ENCODE measurements around the gene VDR.

VDR gene

DNA sequence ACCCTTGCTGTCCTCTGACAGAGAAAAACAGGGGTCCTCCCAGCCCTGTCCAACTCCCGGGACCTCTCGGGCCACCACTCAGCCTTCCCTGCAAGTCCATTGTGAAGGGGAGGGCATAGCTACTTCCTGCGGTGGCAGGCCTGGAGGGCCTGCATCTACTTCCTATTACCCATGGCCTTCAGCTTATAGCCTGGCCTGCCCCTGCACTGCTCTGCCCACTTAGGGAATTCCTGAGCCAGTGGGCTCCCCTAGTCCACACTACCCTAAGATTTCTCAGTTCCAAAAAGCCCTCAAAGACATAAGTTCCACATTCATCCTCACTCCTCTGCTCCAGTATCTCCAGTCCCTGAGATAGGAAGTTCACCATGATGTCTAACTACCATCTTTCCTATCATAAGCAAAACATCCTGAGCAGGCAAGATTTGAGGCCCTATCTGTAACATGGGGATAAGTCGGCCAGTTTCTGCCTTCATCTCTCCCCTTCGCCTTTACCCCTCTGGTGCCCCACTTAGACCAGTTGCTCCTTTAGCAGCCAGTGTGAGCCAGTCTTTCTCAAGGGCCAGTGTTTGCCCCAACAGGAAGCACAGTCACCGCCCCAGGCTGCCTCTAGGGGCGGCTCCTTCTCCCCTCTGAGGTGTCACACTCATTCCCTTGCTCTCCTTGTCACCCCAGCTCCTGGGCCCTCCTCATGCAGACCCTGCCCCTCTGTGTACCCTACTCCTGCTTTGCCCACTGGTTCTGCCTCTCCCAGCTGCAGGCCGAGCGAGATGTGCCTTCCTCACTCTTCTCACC is 96.0 kb downstream of the VDR start:
- H3K36me3 ChIP-seq (ENCODE audit: control insufficient read depth, insufficient read depth, low read length), result peaks cover 10% of the 10 kb centered on the region
- H3K9me3 ChIP-seq (ENCODE audit: control insufficient read depth, low read length), result no peaks in the 10 kb centered on the region
- DNase-seq, result peak in 2 of 3 donors; percentile 39
- H3K4me1 ChIP-seq (ENCODE audit: control insufficient read depth, insufficient read depth, low read length, poor library complexity, severe bottlenecking), result peaks cover 93% of the 10 kb centered on the region
- peak overlapping the region; percentile 98 for H3K27ac ChIP-seq (ENCODE audit: insufficient read depth, low read length, poor library complexity, severe bottlenecking)
- H3K27me3 ChIP-seq (replicated peaks; ENCODE audit: control insufficient read depth, insufficient read depth, low read length, poor library complexity, severe bottlenecking), result no peaks in the 10 kb centered on the region
- peak overlapping the region; percentile 19 for H3K4me3 ChIP-seq (ENCODE audit: insufficient read depth, low read depth, low read length, poor library complexity, severe bottlenecking)

DNA sequence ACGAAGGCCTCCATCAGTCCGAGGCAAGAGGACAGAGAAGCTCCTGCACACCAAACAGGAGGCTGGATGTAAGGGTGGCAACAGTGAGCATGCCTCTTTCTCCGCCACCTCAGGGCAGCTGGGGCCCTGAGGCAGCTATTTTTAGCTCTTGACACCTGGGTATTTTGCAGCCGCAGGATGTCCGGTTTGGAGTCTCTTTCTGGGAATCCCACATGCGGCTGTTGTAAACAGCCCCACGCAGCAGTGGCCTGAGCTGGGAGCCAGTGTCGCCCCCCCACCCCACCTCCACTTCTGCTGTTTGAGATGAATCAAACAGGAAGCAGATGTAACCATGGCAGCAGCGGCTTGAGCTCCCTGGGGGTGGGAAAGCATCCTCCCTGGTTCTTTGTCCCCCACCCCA is 96.7 kb downstream of the VDR start:
- H3K9me3 ChIP-seq (ENCODE audit: control insufficient read depth, low read length), result no peaks in the 10 kb centered on the region
- peak overlapping the region; percentile 50 for H3K4me3 ChIP-seq (ENCODE audit: insufficient read depth, low read depth, low read length, poor library complexity, severe bottlenecking)
- H3K36me3 ChIP-seq (ENCODE audit: control insufficient read depth, insufficient read depth, low read length), result peaks cover 14% of the 10 kb centered on the region
- peak; percentile 66 to 70 (median 70) for DNase-seq
- H3K4me1 ChIP-seq (ENCODE audit: control insufficient read depth, insufficient read depth, low read length, poor library complexity, severe bottlenecking), result peaks cover 94% of the 10 kb centered on the region
- H3K27me3 ChIP-seq (replicated peaks; ENCODE audit: control insufficient read depth, insufficient read depth, low read length, poor library complexity, severe bottlenecking), result no peaks in the 10 kb centered on the region
- peak overlapping the region; percentile 98 for H3K27ac ChIP-seq (ENCODE audit: insufficient read depth, low read length, poor library complexity, severe bottlenecking)

- peak overlapping the region; percentile 98 for H3K27ac ChIP-seq (ENCODE audit: insufficient read depth, low read length, poor library complexity, severe bottlenecking)
- peak overlapping the region; percentile 50 for H3K4me3 ChIP-seq (ENCODE audit: insufficient read depth, low read depth, low read length, poor library complexity, severe bottlenecking)
These were observed 97.5 kb downstream of the VDR start for GRCh38 chr12:47807338-47807737.

GRCh38 chr12:47805417-47805816 is 99.4 kb downstream of the VDR start:
- Histone ChIP-seq H3K27ac (ENCODE audit: insufficient read depth, low read length, poor library complexity, severe bottlenecking) (peak overlapping the region; percentile 43), H3K4me1 (ENCODE audit: control insufficient read depth, insufficient read depth, low read length, poor library complexity, severe bottlenecking) (peaks cover 87% of the 10 kb centered on the region)

More at GRCh38 chr12:47807338-47807737, 97.5 kb downstream of the VDR start:
- Histone ChIP-seq H3K27me3 (replicated peaks; ENCODE audit: control insufficient read depth, insufficient read depth, low read length, poor library complexity, severe bottlenecking) (no peaks in the 10 kb centered on the region), H3K9me3 (ENCODE audit: control insufficient read depth, low read length) (no peaks in the 10 kb centered on the region), H3K4me1 (ENCODE audit: control insufficient read depth, insufficient read depth, low read length, poor library complexity, severe bottlenecking) (peaks cover 97% of the 10 kb centered on the region), H3K36me3 (ENCODE audit: control insufficient read depth, insufficient read depth, low read length) (peaks cover 14% of the 10 kb centered on the region)
- no peak for DNase-seq

GRCh38 chr12:47804171-47804570 is 100.6 kb downstream of the VDR start:
- Histone ChIP-seq H3K36me3 (ENCODE audit: control insufficient read depth, insufficient read depth, low read length) (peaks cover 18% of the 10 kb centered on the region), H3K27ac (ENCODE audit: insufficient read depth, low read length, poor library complexity, severe bottlenecking) (no peak overlapping the region), H3K9me3 (ENCODE audit: control insufficient read depth, low read length) (no peaks in the 10 kb centered on the region), H3K4me1 (ENCODE audit: control insufficient read depth, insufficient read depth, low read length, poor library complexity, severe bottlenecking) (peaks cover 74% of the 10 kb centered on the region), H3K27me3 (replicated peaks; ENCODE audit: control insufficient read depth, insufficient read depth, low read length, poor library complexity, severe bottlenecking) (no peaks in the 10 kb centered on the region), H3K4me3 (ENCODE audit: insufficient read depth, low read depth, low read length, poor library complexity, severe bottlenecking) (no peak overlapping the region)
- no peak for DNase-seq

More at GRCh38 chr12:47805417-47805816, 99.4 kb downstream of the VDR start:
- Histone ChIP-seq H3K27me3 (replicated peaks; ENCODE audit: control insufficient read depth, insufficient read depth, low read length, poor library complexity, severe bottlenecking) (no peaks in the 10 kb centered on the region), H3K9me3 (ENCODE audit: control insufficient read depth, low read length) (no peaks in the 10 kb centered on the region), H3K4me3 (ENCODE audit: insufficient read depth, low read depth, low read length, poor library complexity, severe bottlenecking) (no peak overlapping the region), H3K36me3 (ENCODE audit: control insufficient read depth, insufficient read depth, low read length) (peaks cover 18% of the 10 kb centered on the region)
- no peak for DNase-seq

DNA sequence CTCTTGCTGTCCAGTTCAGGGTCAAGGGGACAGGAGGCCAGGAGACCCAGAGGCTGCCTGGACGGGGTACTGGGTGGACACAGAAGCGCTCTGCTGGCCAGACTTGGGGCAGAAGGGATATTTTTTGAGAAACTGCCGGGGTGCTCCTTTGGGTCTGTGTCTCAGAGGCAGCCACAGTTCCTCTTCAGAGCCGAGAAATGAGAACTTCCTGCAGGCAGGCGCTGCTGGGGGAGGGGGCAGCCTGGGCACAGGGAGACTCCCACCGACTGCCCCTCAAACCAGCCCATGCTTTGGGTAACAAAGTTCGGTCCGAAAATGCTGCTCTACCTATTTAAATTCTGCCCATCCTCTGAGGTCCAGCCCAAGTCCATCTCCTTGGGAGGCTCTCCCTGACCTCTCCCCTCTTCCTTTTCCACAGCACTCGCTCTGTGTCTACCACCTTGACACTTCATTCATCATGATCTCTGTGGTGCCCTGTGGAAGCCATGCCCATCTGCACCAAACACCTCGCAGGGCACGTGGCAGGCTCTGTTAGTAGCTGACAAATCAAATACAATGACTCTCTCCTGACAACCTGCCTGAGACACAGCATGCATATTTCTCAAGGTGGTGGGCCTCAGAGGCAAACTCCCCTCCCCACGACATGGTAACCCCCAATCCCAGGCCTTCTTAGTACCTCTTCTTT is 101.5 kb downstream of the VDR start:
- Histone ChIP-seq H3K4me3 (ENCODE audit: insufficient read depth, low read depth, low read length, poor library complexity, severe bottlenecking) (peak overlapping the region; percentile 14), H3K9me3 (ENCODE audit: control insufficient read depth, low read length) (no peaks in the 10 kb centered on the region), H3K4me1 (ENCODE audit: control insufficient read depth, insufficient read depth, low read length, poor library complexity, severe bottlenecking) (peaks cover 66% of the 10 kb centered on the region), H3K27ac (ENCODE audit: insufficient read depth, low read length, poor library complexity, severe bottlenecking) (peak overlapping the region; percentile 48), H3K36me3 (ENCODE audit: control insufficient read depth, insufficient read depth, low read length) (peaks cover 25% of the 10 kb centered on the region), H3K27me3 (replicated peaks; ENCODE audit: control insufficient read depth, insufficient read depth, low read length, poor library complexity, severe bottlenecking) (no peaks in the 10 kb centered on the region)
- no peak for DNase-seq

GRCh38 chr12:47802312-47802711 is 102.5 kb downstream of the VDR start:
- Histone ChIP-seq H3K9me3 (ENCODE audit: control insufficient read depth, low read length) (no peaks in the 10 kb centered on the region), H3K27me3 (replicated peaks; ENCODE audit: control insufficient read depth, insufficient read depth, low read length, poor library complexity, severe bottlenecking) (no peaks in the 10 kb centered on the region), H3K4me3 (ENCODE audit: insufficient read depth, low read depth, low read length, poor library complexity, severe bottlenecking) (no peak overlapping the region), H3K27ac (ENCODE audit: insufficient read depth, low read length, poor library complexity, severe bottlenecking) (peak overlapping the region; percentile 48), H3K4me1 (ENCODE audit: control insufficient read depth, insufficient read depth, low read length, poor library complexity, severe bottlenecking) (peaks cover 56% of the 10 kb centered on the region), H3K36me3 (ENCODE audit: control insufficient read depth, insufficient read depth, low read length) (peaks cover 35% of the 10 kb centered on the region)
- DNase-seq, result no peak

DNA sequence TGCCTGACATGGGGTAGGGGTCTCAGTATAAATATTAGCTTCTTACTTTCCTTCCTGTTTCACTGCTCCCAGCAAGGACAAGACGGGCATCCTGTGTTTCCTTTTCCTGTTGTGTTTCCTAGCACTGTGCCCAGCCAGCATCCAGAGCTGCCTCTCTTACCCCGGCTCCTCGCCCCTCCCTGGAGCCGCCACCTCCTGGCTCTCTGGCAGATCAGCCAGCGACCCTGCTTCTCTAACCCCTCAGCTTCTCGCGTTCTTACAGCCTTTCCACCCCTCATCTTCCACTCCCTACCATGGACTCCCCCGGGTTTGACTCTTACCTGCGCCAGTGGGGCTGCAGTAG is 102.9 kb downstream of the VDR start:
- no peak overlapping the region for H3K4me3 ChIP-seq (ENCODE audit: insufficient read depth, low read depth, low read length, poor library complexity, severe bottlenecking)
- peaks cover 51% of the 10 kb centered on the region for H3K4me1 ChIP-seq (ENCODE audit: control insufficient read depth, insufficient read depth, low read length, poor library complexity, severe bottlenecking)
- H3K27ac ChIP-seq (ENCODE audit: insufficient read depth, low read length, poor library complexity, severe bottlenecking), result no peak overlapping the region
- H3K9me3 ChIP-seq (ENCODE audit: control insufficient read depth, low read length), result no peaks in the 10 kb centered on the region
- H3K27me3 ChIP-seq (replicated peaks; ENCODE audit: control insufficient read depth, insufficient read depth, low read length, poor library complexity, severe bottlenecking), result no peaks in the 10 kb centered on the region
- H3K36me3 ChIP-seq (ENCODE audit: control insufficient read depth, insufficient read depth, low read length), result peaks cover 37% of the 10 kb centered on the region
- no peak for DNase-seq

DNA sequence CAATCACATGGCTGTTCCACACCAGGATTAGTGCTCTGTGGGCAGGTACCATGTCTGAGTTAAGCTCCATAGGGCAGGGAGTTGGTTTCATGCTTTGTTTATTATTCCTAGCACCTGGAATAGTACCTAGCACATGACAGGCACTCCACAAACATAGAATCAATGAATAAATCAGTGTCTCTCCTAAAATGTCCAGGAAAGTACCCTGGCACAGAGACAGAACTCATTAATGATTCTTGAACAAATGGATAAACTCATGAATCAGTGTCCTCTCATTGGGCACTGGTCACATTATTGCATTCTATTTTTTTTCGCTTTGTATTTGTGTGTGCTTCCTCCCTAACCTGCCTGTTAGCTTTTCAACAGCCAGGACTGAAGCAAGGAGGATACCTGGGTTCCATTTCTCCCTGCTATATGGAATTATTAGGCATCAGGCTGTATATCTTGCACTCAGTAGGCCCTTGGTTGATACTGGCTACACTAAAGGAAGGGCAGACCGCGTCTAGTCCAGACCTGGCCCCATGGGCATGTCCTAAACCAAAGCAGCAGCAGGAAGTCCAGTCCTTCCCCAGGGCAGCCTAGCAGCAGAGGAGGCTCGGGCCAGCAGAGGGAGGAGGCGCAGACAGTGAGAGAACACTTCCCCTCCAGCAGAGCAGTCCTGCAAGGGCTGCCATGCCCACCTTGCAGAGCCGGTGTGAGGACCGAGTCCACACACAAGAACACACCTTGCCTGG is 103.5 kb downstream of the VDR start:
- Histone ChIP-seq H3K36me3 (ENCODE audit: control insufficient read depth, insufficient read depth, low read length) (peaks cover 42% of the 10 kb centered on the region), H3K4me1 (ENCODE audit: control insufficient read depth, insufficient read depth, low read length, poor library complexity, severe bottlenecking) (peaks cover 48% of the 10 kb centered on the region), H3K4me3 (ENCODE audit: insufficient read depth, low read depth, low read length, poor library complexity, severe bottlenecking) (no peak overlapping the region), H3K9me3 (ENCODE audit: control insufficient read depth, low read length) (no peaks in the 10 kb centered on the region), H3K27me3 (replicated peaks; ENCODE audit: control insufficient read depth, insufficient read depth, low read length, poor library complexity, severe bottlenecking) (no peaks in the 10 kb centered on the region), H3K27ac (ENCODE audit: insufficient read depth, low read length, poor library complexity, severe bottlenecking) (no peak overlapping the region)
- DNase-seq, result no peak

DNA sequence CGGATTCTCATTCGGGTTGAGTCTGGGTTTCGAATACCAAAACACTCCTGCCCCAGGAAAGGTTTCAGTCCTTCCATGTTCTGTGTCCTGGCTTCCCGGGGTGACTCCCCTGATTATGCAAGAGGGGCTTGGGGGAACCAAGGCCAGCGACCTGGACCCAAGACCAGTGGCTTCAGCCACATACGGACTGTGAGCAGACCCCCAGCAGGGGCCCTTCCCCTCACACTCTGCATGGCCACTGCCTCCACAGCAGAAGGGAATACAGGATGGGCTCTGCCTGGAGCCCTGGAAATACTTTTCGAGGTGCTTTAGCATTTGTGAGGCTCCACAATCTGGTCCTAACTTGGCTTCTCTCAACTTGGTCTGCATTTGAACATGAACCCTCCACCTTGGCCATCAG is 104.2 kb downstream of the VDR start:
- DNase-seq, result no peak
- Histone ChIP-seq H3K4me1 (ENCODE audit: control insufficient read depth, insufficient read depth, low read length, poor library complexity, severe bottlenecking) (peaks cover 40% of the 10 kb centered on the region), H3K27me3 (replicated peaks; ENCODE audit: control insufficient read depth, insufficient read depth, low read length, poor library complexity, severe bottlenecking) (no peaks in the 10 kb centered on the region), H3K27ac (ENCODE audit: insufficient read depth, low read length, poor library complexity, severe bottlenecking) (no peak overlapping the region), H3K36me3 (ENCODE audit: control insufficient read depth, insufficient read depth, low read length) (peaks cover 47% of the 10 kb centered on the region), H3K4me3 (ENCODE audit: insufficient read depth, low read depth, low read length, poor library complexity, severe bottlenecking) (no peak overlapping the region), H3K9me3 (ENCODE audit: control insufficient read depth, low read length) (no peaks in the 10 kb centered on the region)
